Fibroblast of skin of abdomen (primary cell): ENCODE measurements around the gene MRC2.
A peak's percentile ranks its signal among the peaks of the same experiment; 100 is the strongest.

ENCODE experiments used
- DNase-seq: peaks from one replicate; pipeline ENCODE4 v3.0.0-alpha.2; 2013

The MRC2 gene

DNA sequence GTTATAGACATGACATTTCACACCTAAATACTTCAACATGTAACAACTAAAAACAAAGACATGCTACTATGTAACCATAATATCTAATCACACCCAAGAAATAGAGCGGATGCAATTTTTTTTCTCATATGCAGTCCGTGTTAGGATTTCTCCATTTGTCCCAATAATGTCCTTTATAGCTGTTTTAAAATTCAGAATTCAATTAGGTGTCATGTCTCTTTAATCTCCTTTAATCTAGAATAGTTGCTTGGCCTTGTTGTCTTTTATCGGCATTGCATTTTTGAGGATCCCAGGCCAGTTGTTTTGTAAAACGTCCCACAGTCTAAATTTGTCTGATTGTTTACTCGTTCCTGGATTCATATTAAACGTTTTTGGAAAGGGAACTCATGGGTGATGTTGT is 14.5 kb downstream of the MRC2 start:
- DNase-seq: no peak

DNA sequence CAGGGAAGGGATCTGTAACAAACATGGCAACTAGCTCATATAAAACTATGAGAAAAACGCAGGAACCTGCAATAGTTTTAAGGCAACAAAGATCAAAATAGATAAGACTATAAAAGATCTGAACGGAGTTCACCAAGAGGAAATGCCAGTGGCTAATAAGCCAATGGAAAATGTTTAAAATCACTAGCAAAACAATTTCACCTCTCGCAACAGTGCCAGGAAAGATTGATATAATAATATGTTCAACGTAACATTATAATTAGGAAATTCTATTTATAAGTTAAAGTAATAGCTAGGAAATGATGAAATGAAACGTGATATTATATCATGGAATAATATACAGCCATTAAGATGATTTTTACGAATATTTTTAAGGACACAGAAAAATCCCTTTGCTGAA is 16.0 kb downstream of the MRC2 start:
- no peak for DNase-seq

GRCh38 chr17:62644487-62645173 is 17.2 kb downstream of the MRC2 start:
- DNase-seq: no peak

DNA sequence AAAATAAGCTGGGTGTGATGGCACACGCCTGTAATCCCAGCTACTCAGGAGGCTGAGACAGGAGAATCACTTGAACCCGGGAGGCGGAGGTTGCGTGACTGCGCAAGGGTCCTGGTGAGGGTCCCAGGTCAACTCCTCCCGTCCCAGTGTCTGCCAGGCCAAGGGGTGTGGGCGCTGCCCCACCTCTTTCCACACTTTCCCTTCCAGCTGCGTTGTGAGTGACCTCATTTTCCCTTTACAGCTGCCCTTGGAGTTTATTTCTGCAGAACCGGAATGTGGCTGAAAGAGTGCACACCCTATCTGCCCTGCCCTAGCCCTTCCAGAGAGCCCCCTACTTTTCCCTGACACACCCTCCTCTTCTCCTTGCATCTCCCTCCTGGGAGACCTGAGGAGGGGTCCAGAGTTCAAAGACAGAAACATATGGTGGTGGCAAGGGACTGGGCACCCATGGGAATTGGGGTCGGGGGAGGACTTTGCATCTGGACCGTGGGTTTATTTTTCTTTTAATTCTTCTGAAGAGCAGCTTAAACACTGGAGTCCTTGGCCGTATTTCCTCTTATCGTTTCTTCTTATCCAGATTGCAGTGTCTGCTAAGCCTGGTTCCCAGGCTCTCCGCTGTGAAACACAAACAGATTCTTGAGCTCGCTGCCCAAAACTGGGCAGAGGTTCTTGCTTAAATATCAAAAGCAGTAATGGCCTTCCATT is 20.9 kb downstream of the MRC2 start:
- DNase-seq: no peak

- DNase-seq: no peak
Measured at GRCh38 chr17:62648956-62649294, 21.5 kb downstream of the MRC2 start.

- no peak for DNase-seq
Measured at GRCh38 chr17:62649570-62649969, 22.1 kb downstream of the MRC2 start.

GRCh38 chr17:62650587-62650986 is 23.1 kb downstream of the MRC2 start:
- DNase-seq: no peak

- peak; percentile 63 for DNase-seq
Measured at GRCh38 chr17:62652251-62653001, 25.0 kb downstream of the MRC2 start.

GRCh38 chr17:62653002-62653825 is 25.7 kb downstream of the MRC2 start:
- DNase-seq: peak; percentile 46

- no peak for DNase-seq
Measured at GRCh38 chr17:62653826-62654761, 26.6 kb downstream of the MRC2 start.

- DNase-seq: no peak
Measured at GRCh38 chr17:62655656-62656055, 28.2 kb downstream of the MRC2 start.

GRCh38 chr17:62656446-62656845 is 29.0 kb downstream of the MRC2 start:
- DNase-seq: no peak

DNA sequence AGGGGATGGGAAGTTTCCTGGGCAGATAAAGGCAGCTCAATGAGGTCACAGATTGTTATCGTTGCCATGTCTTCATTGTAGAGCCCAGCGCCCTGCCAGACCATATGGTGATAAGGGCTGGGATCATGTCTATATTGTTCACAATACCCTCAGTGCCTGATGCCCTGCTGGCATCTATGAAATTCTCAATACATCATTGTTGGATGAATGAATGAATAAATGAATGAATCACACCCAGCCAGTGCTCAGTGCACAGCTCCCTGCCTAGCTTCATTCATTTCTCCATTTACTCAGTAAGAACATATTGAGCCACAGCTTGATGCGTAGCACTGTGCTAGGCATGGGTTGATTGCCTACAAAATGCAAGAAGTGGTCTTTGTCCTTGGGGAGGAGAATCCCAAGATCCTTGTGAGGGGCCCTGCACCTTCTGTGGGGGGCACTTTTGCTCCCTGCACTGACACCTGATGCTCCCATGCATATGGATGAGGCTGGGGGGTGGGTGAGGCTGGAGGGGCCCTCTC is 29.7 kb downstream of the MRC2 start:
- DNase-seq: no peak

- DNase-seq: no peak
Measured at GRCh38 chr17:62657690-62658089, 30.2 kb downstream of the MRC2 start.

- no peak for DNase-seq
Measured at GRCh38 chr17:62658136-62658920, 30.9 kb downstream of the MRC2 start.

- no peak for DNase-seq
Measured at GRCh38 chr17:62660629-62661118, 33.2 kb downstream of the MRC2 start.

DNA sequence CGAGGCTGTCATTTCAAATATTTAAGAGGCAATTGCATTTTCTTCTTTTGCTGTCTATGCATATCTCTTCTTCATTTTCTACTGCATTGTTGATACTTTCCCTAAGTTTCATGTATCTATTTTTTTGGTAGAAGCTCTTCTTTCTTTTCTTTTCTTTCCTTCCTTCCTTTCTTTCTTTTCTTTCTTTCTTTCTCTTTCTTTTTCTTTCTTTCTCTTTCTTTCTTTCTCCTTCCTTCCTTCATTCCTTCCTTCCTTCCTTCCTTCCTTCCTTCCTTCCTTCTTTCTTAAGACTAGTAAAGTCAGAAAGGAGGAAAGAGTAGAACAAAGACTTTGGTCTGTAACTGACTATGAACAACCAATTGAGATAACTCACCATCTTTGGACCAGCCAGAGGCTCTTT is 33.9 kb downstream of the MRC2 start:
- no peak for DNase-seq

- no peak for DNase-seq
Measured at GRCh38 chr17:62662855-62663254, 35.4 kb downstream of the MRC2 start.

DNA sequence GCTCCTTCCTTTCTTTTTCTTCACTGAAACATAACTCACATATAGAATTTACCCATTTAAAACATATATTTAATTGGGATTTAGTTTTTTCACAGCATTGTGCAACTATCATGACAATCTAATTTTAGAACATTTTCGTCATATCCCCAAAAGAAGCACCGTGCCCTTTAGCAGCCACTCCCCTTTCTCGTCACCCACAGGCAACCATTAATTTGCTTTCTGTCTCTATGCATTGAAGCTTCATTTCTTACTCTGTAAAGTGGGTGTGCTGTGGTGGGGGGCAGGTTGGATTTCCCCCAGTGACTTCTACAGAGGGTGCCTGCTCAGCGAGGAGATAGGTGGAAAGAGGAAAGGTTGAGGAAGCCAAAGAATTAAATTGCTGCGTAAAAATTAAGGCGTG is 35.8 kb downstream of the MRC2 start:
- no peak for DNase-seq

DNA sequence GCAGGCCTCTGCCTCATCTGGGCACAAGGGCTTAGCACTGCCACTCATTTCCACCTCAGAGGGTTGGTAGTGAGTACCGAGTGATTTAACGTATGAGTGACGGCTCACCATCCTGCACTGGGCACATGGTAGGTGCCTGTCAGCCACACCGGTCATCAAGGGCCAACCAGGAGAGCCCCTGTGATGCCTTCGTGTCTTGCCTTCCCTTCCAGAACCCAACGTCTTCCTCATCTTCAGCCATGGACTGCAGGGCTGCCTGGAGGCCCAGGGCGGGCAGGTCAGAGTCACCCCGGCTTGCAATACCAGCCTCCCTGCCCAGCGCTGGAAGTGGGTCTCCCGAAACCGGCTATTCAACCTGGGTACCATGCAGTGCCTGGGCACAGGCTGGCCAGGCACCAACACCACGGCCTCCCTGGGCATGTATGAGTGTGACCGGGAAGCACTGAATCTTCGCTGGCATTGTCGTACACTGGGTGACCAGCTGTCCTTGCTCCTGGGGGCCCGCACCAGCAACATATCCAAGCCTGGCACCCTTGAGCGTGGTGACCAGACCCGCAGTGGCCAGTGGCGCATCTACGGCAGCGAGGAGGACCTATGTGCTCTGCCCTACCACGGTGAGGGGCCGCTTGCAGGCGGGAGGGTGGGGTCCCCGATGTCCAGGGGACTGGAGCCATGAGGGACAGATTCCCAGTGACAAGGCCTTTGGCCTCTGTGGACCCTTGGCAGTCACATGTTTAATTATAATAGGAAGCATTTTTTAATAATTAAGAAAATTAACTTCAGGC is 37.1 kb downstream of the MRC2 start:
- DNase-seq: no peak
